HEK293 (cell line): ENCODE measurements around the gene IFNL1.
A peak's percentile ranks its signal among the peaks of the same experiment; 100 is the strongest.

ENCODE experiments used
- CTCF ChIP-seq: fragments of 450-650 bp; formaldehyde crosslinking; IDR thresholded peaks from 2 replicates; pipeline ENCODE4 v1.5.1; 2016; ENCODE audit warnings: missing biosample characterization, missing genetic modification characterization
- EGR2 ChIP-seq: fragments of 450-650 bp; formaldehyde crosslinking; IDR thresholded peaks from 2 replicates; pipeline ENCODE4 v1.5.1; 2016; ENCODE audit warnings: low read depth, missing biosample characterization, missing genetic modification characterization
- GLI2 ChIP-seq: fragments of 450-650 bp; formaldehyde crosslinking; IDR thresholded peaks from 2 replicates; pipeline ENCODE4; 2017; ENCODE audit warnings: missing biosample characterization, missing genetic modification characterization, low read depth, borderline replicate concordance
- GLI4 ChIP-seq: fragments of 450-650 bp; formaldehyde crosslinking; IDR thresholded peaks from 2 replicates; pipeline ENCODE4 v1.5.1; 2016; ENCODE audit warnings: missing biosample characterization, missing genetic modification characterization
- GLIS1 ChIP-seq: fragments of 450-650 bp; formaldehyde crosslinking; IDR thresholded peaks from 2 replicates; pipeline ENCODE4 v1.5.1; 2016; ENCODE audit warnings: missing biosample characterization, missing genetic modification characterization
- HOXA7 ChIP-seq: sonication (generic); formaldehyde crosslinking; IDR thresholded peaks from 2 replicates; pipeline ENCODE4 v1.8.1; 2022; ENCODE audit warnings: missing genetic modification reagents, borderline replicate concordance
- KLF7 ChIP-seq: fragments of 450-650 bp; formaldehyde crosslinking; IDR thresholded peaks from 2 replicates; pipeline ENCODE4 v1.5.1; 2016; ENCODE audit warnings: missing biosample characterization, missing genetic modification characterization, borderline replicate concordance
- OVOL3 ChIP-seq: fragments of 450-650 bp; formaldehyde crosslinking; IDR thresholded peaks from 2 replicates; pipeline ENCODE4 v1.5.1; 2016; ENCODE audit warnings: missing biosample characterization, missing genetic modification characterization
- PRDM6 ChIP-seq: fragments of 450-650 bp; formaldehyde crosslinking; IDR thresholded peaks from 2 replicates; pipeline ENCODE4 v1.5.1; 2017; ENCODE audit warnings: missing biosample characterization, missing genetic modification characterization
- SP2 ChIP-seq: fragments of 450-650 bp; formaldehyde crosslinking; IDR thresholded peaks from 2 replicates; pipeline ENCODE4 v1.5.1; 2016; ENCODE audit warnings: missing biosample characterization, missing genetic modification characterization
- ZBTB11 ChIP-seq: fragments of 450-650 bp; formaldehyde crosslinking; conservative IDR thresholded peaks from 2 replicates; pipeline ENCODE4 v1.5.1; 2016; ENCODE audit warnings: low read depth, missing biosample characterization, missing genetic modification characterization
- ZBTB20 ChIP-seq: fragments of 450-650 bp; formaldehyde crosslinking; IDR thresholded peaks from 2 replicates; pipeline ENCODE4 v1.5.1; 2016; ENCODE audit warnings: missing biosample characterization, missing genetic modification characterization
- ZBTB7A ChIP-seq: fragments of 450-650 bp; formaldehyde crosslinking; IDR thresholded peaks from 2 replicates; pipeline ENCODE4 v1.5.1; 2016; ENCODE audit warnings: low read depth, missing biosample characterization, missing genetic modification characterization
- ZNF148 ChIP-seq: fragments of 450-650 bp; formaldehyde crosslinking; IDR thresholded peaks from 2 replicates; pipeline ENCODE4 v1.5.0; 2017; ENCODE audit warnings: missing biosample characterization, missing genetic modification characterization, borderline replicate concordance
- ZNF169 ChIP-seq: fragments of 450-650 bp; formaldehyde crosslinking; IDR thresholded peaks from 2 replicates; pipeline ENCODE4 v1.5.1; 2016; ENCODE audit warnings: missing biosample characterization, missing genetic modification characterization
- ZNF202 ChIP-seq: fragments of 450-650 bp; formaldehyde crosslinking; IDR thresholded peaks from 2 replicates; pipeline ENCODE4 v1.5.1; 2016; ENCODE audit warnings: missing biosample characterization, missing genetic modification characterization, borderline replicate concordance
- ZNF24 ChIP-seq: fragments of 450-650 bp; formaldehyde crosslinking; IDR thresholded peaks from 2 replicates; pipeline ENCODE4 v1.5.1; 2016; ENCODE audit warnings: missing biosample characterization, missing genetic modification characterization
- ZNF341 ChIP-seq: fragments of 450-650 bp; formaldehyde crosslinking; IDR thresholded peaks from 2 replicates; pipeline ENCODE4; 2016; ENCODE audit warnings: low read depth, missing biosample characterization, missing genetic modification characterization
- ZNF350 ChIP-seq: fragments of 450-650 bp; formaldehyde crosslinking; IDR thresholded peaks from 2 replicates; pipeline ENCODE4 v1.5.0; 2017; ENCODE audit warnings: missing biosample characterization, mild to moderate bottlenecking, missing genetic modification characterization
- ZNF416 ChIP-seq: fragments of 450-650 bp; formaldehyde crosslinking; IDR thresholded peaks from 2 replicates; pipeline ENCODE4 v1.5.1; 2016; ENCODE audit warnings: missing biosample characterization, missing genetic modification characterization
- ZNF449 ChIP-seq: fragments of 450-650 bp; formaldehyde crosslinking; IDR thresholded peaks from 2 replicates; pipeline ENCODE4 v1.5.1; 2017; ENCODE audit warnings: missing biosample characterization, mild to moderate bottlenecking, missing genetic modification characterization, moderate library complexity
- ZNF473 ChIP-seq: fragments of 450-650 bp; formaldehyde crosslinking; IDR thresholded peaks from 2 replicates; pipeline ENCODE4 v1.5.1; 2017; ENCODE audit warnings: missing biosample characterization, missing genetic modification characterization
- ZNF514 ChIP-seq: fragments of 450-650 bp; formaldehyde crosslinking; IDR thresholded peaks from 2 replicates; pipeline ENCODE4 v1.5.1; 2016; ENCODE audit warnings: missing biosample characterization, missing genetic modification characterization
- ZNF548 ChIP-seq: fragments of 450-650 bp; formaldehyde crosslinking; IDR thresholded peaks from 2 replicates; pipeline ENCODE4 v1.5.1; 2016; ENCODE audit warnings: missing biosample characterization, missing genetic modification characterization
- ZNF621 ChIP-seq: fragments of 450-650 bp; formaldehyde crosslinking; IDR thresholded peaks from 2 replicates; pipeline ENCODE4 v1.5.1; 2017; ENCODE audit warnings: missing biosample characterization, missing genetic modification characterization
- ZNF664 ChIP-seq: fragments of 450-650 bp; formaldehyde crosslinking; IDR thresholded peaks from 2 replicates; pipeline ENCODE4 v1.5.1; 2016; ENCODE audit warnings: missing biosample characterization, missing genetic modification characterization
- ZNF76 ChIP-seq: fragments of 450-650 bp; formaldehyde crosslinking; IDR thresholded peaks from 2 replicates; pipeline ENCODE4; 2016; ENCODE audit warnings: low read depth, missing biosample characterization, missing genetic modification characterization, borderline replicate concordance
- ZNF792 ChIP-seq: fragments of 450-650 bp; formaldehyde crosslinking; IDR thresholded peaks from 2 replicates; pipeline ENCODE4 v1.5.1; 2016; ENCODE audit warnings: missing biosample characterization, missing genetic modification characterization

The IFNL1 gene

GRCh38 chr19:39341719-39342604 is 45.8 kb downstream of the IFNL1 start, which contains the start of gene SAMD4B (continued):
- TF ChIP-seq ZNF664 (tag by site-specific recombination) (peak; percentile 38; the same call in 1 of the 2 replicates), ZNF202 (no peak), HOXA7 (CRISPR knock-in tag) (no peak), GLIS1 (tag by site-specific recombination) (peak; percentile 92), PRDM6 (tag by site-specific recombination) (no peak), ZNF548 (tag by site-specific recombination) (no peak), ZNF341 (tag by site-specific recombination) (peak; percentile 95), ZNF473 (tag by site-specific recombination) (no peak), ZNF76 (tag by site-specific recombination) (peak; percentile 75; the same call in 1 of the 2 replicates), ZBTB7A (tag by site-specific recombination) (peak; percentile 96), GLI4 (tag by site-specific recombination) (no peak; the same call in 1 of the 2 replicates), ZNF169 (tag by site-specific recombination) (no peak), ZNF416 (tag by site-specific recombination) (no peak), SP2 (tag by site-specific recombination) (peak; percentile 93), ZNF449 (tag by site-specific recombination) (peak; percentile 84), ZNF514 (tag by site-specific recombination) (no peak), EGR2 (tag by site-specific recombination) (peak; percentile 87), ZNF792 (no peak), ZNF621 (tag by site-specific recombination) (no peak), KLF7 (tag by site-specific recombination) (peak; percentile 94), ZBTB11 (tag by site-specific recombination) (peak; percentile 95), ZBTB20 (tag by site-specific recombination) (peak; percentile 87), CTCF (peak; percentile 98), ZNF24 (tag by site-specific recombination) (peak; percentile 95), ZNF148 (tag by site-specific recombination) (no peak), OVOL3 (tag by site-specific recombination) (0 out of 2 replicates have a peak, but pooled peaks have one; percentile 42), GLI2 (no peak), ZNF350 (no peak)
